Stimulated activated naive CD8-positive, alpha-beta T cell treated with anti-CD3 and anti-CD28 coated beads, Interleukin-15, Interleukin-2, amounts not matched to agents 100 ng/mL and 50 ng/mL, for 24 hours (primary cell): ENCODE measurements around the gene PCSK6.
"Not testable (repeated sequence)": the region's sequence is repeated elsewhere in the genome, so short reads cannot be mapped to it uniquely, and the experiment has no call there.

Source experiments
- H3K27ac Mint-ChIP-seq: one replicate; pipeline ENCODE4 v1.8.0; 2021; ENCODE audit warnings: mild to moderate bottlenecking, mixed read lengths
- H3K27me3 Mint-ChIP-seq: one replicate; pipeline ENCODE4 v1.8.0; 2021; ENCODE audit warnings: mixed read lengths
- H3K36me3 Mint-ChIP-seq: one replicate; pipeline ENCODE4 v1.8.0; 2021; ENCODE audit warnings: low read depth, mixed read lengths
- H3K4me1 Mint-ChIP-seq: one replicate; pipeline ENCODE4 v1.8.0; 2021; ENCODE audit warnings: low read depth, mixed read lengths
- H3K4me3 Mint-ChIP-seq: one replicate; pipeline ENCODE4 v1.8.0; 2021; ENCODE audit warnings: mild to moderate bottlenecking, mixed read lengths
- H3K9me3 Mint-ChIP-seq: one replicate; pipeline ENCODE4 v1.8.0; 2021; ENCODE audit warnings: mixed read lengths

PCSK6 gene

GRCh38 chr15:101416475-101416874 is 73.0 kb downstream of the PCSK6 start:
- not testable (repeated sequence) for H3K4me3 Mint-ChIP-seq, H3K4me1 Mint-ChIP-seq, H3K27ac Mint-ChIP-seq, H3K9me3 Mint-ChIP-seq, H3K36me3 Mint-ChIP-seq
- H3K27me3 Mint-ChIP-seq, result peaks cover 22% of the 10 kb centered on the region

GRCh38 chr15:101413239-101413638 is 76.3 kb downstream of the PCSK6 start:
- Mint-ChIP-seq H3K4me3 (no peak overlapping the region), H3K4me1 (no peaks in the 10 kb centered on the region), H3K27me3 (peaks cover 15% of the 10 kb centered on the region), H3K9me3 (no peaks in the 10 kb centered on the region), H3K27ac (no peak overlapping the region), H3K36me3 (no peaks in the 10 kb centered on the region)

- Mint-ChIP-seq H3K27ac (no peak overlapping the region), H3K36me3 (no peaks in the 10 kb centered on the region), H3K4me1 (peaks cover 6% of the 10 kb centered on the region), H3K27me3 (peaks cover 10% of the 10 kb centered on the region), H3K4me3 (no peak overlapping the region), H3K9me3 (no peaks in the 10 kb centered on the region)
Measured at GRCh38 chr15:101411581-101411980, 77.9 kb downstream of the PCSK6 start.

- Mint-ChIP-seq H3K4me1 (peaks cover 6% of the 10 kb centered on the region), H3K27me3 (peaks cover 10% of the 10 kb centered on the region), H3K9me3 (no peaks in the 10 kb centered on the region), H3K4me3 (no peak overlapping the region), H3K36me3 (no peaks in the 10 kb centered on the region), H3K27ac (peak overlapping the region; percentile 15)
Measured at GRCh38 chr15:101411085-101411484, 78.4 kb downstream of the PCSK6 start.

- H3K27ac Mint-ChIP-seq, result peak overlapping the region; percentile 15
- peaks cover 5% of the 10 kb centered on the region for H3K27me3 Mint-ChIP-seq
- no peaks in the 10 kb centered on the region for H3K9me3 Mint-ChIP-seq
- H3K4me1 Mint-ChIP-seq, result peaks cover 6% of the 10 kb centered on the region
- H3K36me3 Mint-ChIP-seq, result no peaks in the 10 kb centered on the region
- H3K4me3 Mint-ChIP-seq, result no peak overlapping the region
Measured at GRCh38 chr15:101410612-101411011, 78.9 kb downstream of the PCSK6 start.

- peaks cover 6% of the 10 kb centered on the region for H3K4me1 Mint-ChIP-seq
- no peaks in the 10 kb centered on the region for H3K9me3 Mint-ChIP-seq
Measured at GRCh38 chr15:101409621-101410020, 79.9 kb downstream of the PCSK6 start.

GRCh38 chr15:101407966-101408775 is 81.3 kb downstream of the PCSK6 start:
- H3K9me3 Mint-ChIP-seq, result no peaks in the 10 kb centered on the region
- no peak overlapping the region for H3K4me3 Mint-ChIP-seq
- peaks cover 2% of the 10 kb centered on the region for H3K27me3 Mint-ChIP-seq
- no peaks in the 10 kb centered on the region for H3K36me3 Mint-ChIP-seq
- peaks cover 6% of the 10 kb centered on the region for H3K4me1 Mint-ChIP-seq
- H3K27ac Mint-ChIP-seq, result no peak overlapping the region

More at GRCh38 chr15:101409621-101410020, 79.9 kb downstream of the PCSK6 start:
- H3K27ac Mint-ChIP-seq, result no peak overlapping the region
- H3K4me3 Mint-ChIP-seq, result no peak overlapping the region
- H3K36me3 Mint-ChIP-seq, result no peaks in the 10 kb centered on the region
- H3K27me3 Mint-ChIP-seq, result peaks cover 3% of the 10 kb centered on the region

- Mint-ChIP-seq H3K9me3 (no peaks in the 10 kb centered on the region), H3K4me3 (no peak overlapping the region), H3K4me1 (peaks cover 6% of the 10 kb centered on the region), H3K36me3 (no peaks in the 10 kb centered on the region), H3K27ac (no peak overlapping the region), H3K27me3 (no peaks in the 10 kb centered on the region)
Measured at GRCh38 chr15:101407439-101407838, 82.1 kb downstream of the PCSK6 start.

GRCh38 chr15:101406526-101407195 is 82.8 kb downstream of the PCSK6 start:
- Mint-ChIP-seq H3K27ac (no peak overlapping the region), H3K4me3 (no peak overlapping the region), H3K36me3 (no peaks in the 10 kb centered on the region), H3K27me3 (no peaks in the 10 kb centered on the region), H3K9me3 (no peaks in the 10 kb centered on the region), H3K4me1 (peaks cover 6% of the 10 kb centered on the region)

- no peak overlapping the region for H3K4me3 Mint-ChIP-seq
- no peaks in the 10 kb centered on the region for H3K27me3 Mint-ChIP-seq
- H3K4me1 Mint-ChIP-seq, result peaks cover 6% of the 10 kb centered on the region
- H3K9me3 Mint-ChIP-seq, result no peaks in the 10 kb centered on the region
- no peak overlapping the region for H3K27ac Mint-ChIP-seq
- no peaks in the 10 kb centered on the region for H3K36me3 Mint-ChIP-seq
Measured at GRCh38 chr15:101406036-101406435, 83.5 kb downstream of the PCSK6 start.

GRCh38 chr15:101404245-101404644 is 85.3 kb downstream of the PCSK6 start:
- Mint-ChIP-seq H3K36me3 (no peaks in the 10 kb centered on the region), H3K9me3 (no peaks in the 10 kb centered on the region), H3K27ac (no peak overlapping the region), H3K4me3 (no peak overlapping the region), H3K27me3 (peaks cover 10% of the 10 kb centered on the region), H3K4me1 (peaks cover 6% of the 10 kb centered on the region)

- H3K4me1 Mint-ChIP-seq, H3K9me3 Mint-ChIP-seq, H3K4me3 Mint-ChIP-seq, H3K27ac Mint-ChIP-seq, H3K36me3 Mint-ChIP-seq: not testable (repeated sequence)
- H3K27me3 Mint-ChIP-seq, result peaks cover 16% of the 10 kb centered on the region
Measured at GRCh38 chr15:101402883-101403282, 86.6 kb downstream of the PCSK6 start.

GRCh38 chr15:101401286-101401685 is 88.2 kb downstream of the PCSK6 start:
- H3K27ac Mint-ChIP-seq, result no peak overlapping the region
- H3K27me3 Mint-ChIP-seq, result peaks cover 27% of the 10 kb centered on the region
- H3K9me3 Mint-ChIP-seq, result no peaks in the 10 kb centered on the region
- peaks cover 6% of the 10 kb centered on the region for H3K4me1 Mint-ChIP-seq
- H3K4me3 Mint-ChIP-seq, result no peak overlapping the region
- H3K36me3 Mint-ChIP-seq, result no peaks in the 10 kb centered on the region

GRCh38 chr15:101399431-101399830 is 90.1 kb downstream of the PCSK6 start:
- H3K4me3 Mint-ChIP-seq, result no peak overlapping the region
- H3K27me3 Mint-ChIP-seq, result peaks cover 36% of the 10 kb centered on the region
- peaks cover 6% of the 10 kb centered on the region for H3K4me1 Mint-ChIP-seq
- H3K27ac Mint-ChIP-seq, result no peak overlapping the region
- H3K9me3 Mint-ChIP-seq, result no peaks in the 10 kb centered on the region
- H3K36me3 Mint-ChIP-seq, result no peaks in the 10 kb centered on the region

GRCh38 chr15:101398247-101398646 is 91.3 kb downstream of the PCSK6 start:
- Mint-ChIP-seq H3K27ac (no peak overlapping the region), H3K27me3 (peaks cover 36% of the 10 kb centered on the region), H3K9me3 (no peaks in the 10 kb centered on the region), H3K4me3 (no peak overlapping the region), H3K36me3 (no peaks in the 10 kb centered on the region), H3K4me1 (peaks cover 6% of the 10 kb centered on the region)
